Transverse colon (tissue), 4 donors: Measurements from ENCODE around the gene P2RY12. TPM values are rescaled to one million over a fixed set of nuclear protein-coding genes. Genes with fewer than 3 reads are reported as not detected.

Source experiments
- DNase-seq: peaks from one replicate; pipeline ENCODE4 v3.0.0-alpha.2; 2019
- H3K27ac ChIP-seq, 4 donors: fragments of 200-600 bp; sonication (generic); 2 replicates each; pipeline ENCODE4 v1.5.1; 2016 to 2018; ENCODE audit warnings: inconsistent platforms in 4 of 4
- H3K27me3 ChIP-seq: fragments of 200-600 bp; sonication (generic); 2 replicates; pipeline ENCODE4 v1.5.1; 2017; ENCODE audit warnings: inconsistent platforms
- H3K36me3 ChIP-seq, 4 donors: fragments of 200-600 bp; sonication (generic); 2 replicates each; pipeline ENCODE4 v1.5.1; 2017 to 2019; ENCODE audit warnings: inconsistent platforms in 4 of 4
- H3K4me1 ChIP-seq, 4 donors: fragments of 200-600 bp; sonication (generic); 2 replicates each; pipeline ENCODE4 v1.5.1; 2017 to 2020; ENCODE audit warnings: inconsistent platforms in 4 of 4
- H3K4me3 ChIP-seq, 4 donors: fragments of 200-600 bp; sonication (generic); 1 replicate in 1 of 4; 2 replicates in 3 of 4; pipeline versions ENCODE4 v1.5.1 to v1.6.1; 2017 to 2019; ENCODE audit warnings: inconsistent platforms in 4 of 4
- H3K9me3 ChIP-seq, 2 donors: fragments of 200-600 bp; sonication (generic); 2 replicates each; pipeline ENCODE4 v1.5.1; 2017 to 2019; ENCODE audit warnings: inconsistent platforms in 2 of 2
- EP300 ChIP-seq: sonication (generic); formaldehyde crosslinking; IDR thresholded peaks from one replicate; pipeline ENCODE4 v1.6.1; 2017; ENCODE audit warnings: antibody characterized with exemption, low read depth
- POLR2A ChIP-seq: fragments of 450-650 bp; IDR thresholded peaks from one replicate; pipeline ENCODE4 v1.6.1; 2016; ENCODE audit warnings: antibody characterized with exemption, mild to moderate bottlenecking, moderate library complexity
- POLR2AphosphoS5 ChIP-seq, 3 donors: sonication (generic); formaldehyde crosslinking; IDR thresholded peaks; one replicate each; pipeline ENCODE4 v1.6.1; 2016; ENCODE audit warnings: antibody characterized with exemption in 3 of 3
- WGBS, 2 donors: methylation state at CpG; one replicate each; pipeline ENCODE4 v1.1.5; 2018; ENCODE audit warnings: low coverage in 1 of 2; 5-methylcytosine and 5-hydroxymethylcytosine counted together
- in situ Hi-C, 4 donors: fragments of 200-750 bp; cut with MboI; loops; one replicate each; pipeline versions ENCODE4 v1.15.0 to v1.15.1; 2017; ENCODE audit warnings: low sequenced_read_pairs in 3 of 4, low pct_ligation_motif_present in 1 of 4, low pct_unique_long_range_greater_than_20kb in 1 of 4
- intact Hi-C: fragments of 100-400 bp; cut with DNase I; formaldehyde crosslinking; loops from one replicate; pipeline ENCODE4 v1.15.1; 2023; ENCODE audit warnings: low total_unique reads
- total RNA-seq, 4 donors: library from RNA; depleted of rRNA; stranded (reverse); fragments of >200 nt; gene quantifications; one replicate each; pipeline ENCODE4 v1.1.0, GENCODE V29; 2016
- TF ChIP-seq, protein P1 (sequence below), 5 experiments: fragments of 200-600 bp in 3 of 5; fragments of 450-650 bp in 2 of 5; sonication (generic) in 3 of 5; IDR thresholded peaks; 1 replicate in 2 of 5; 2 replicates in 3 of 5; pipeline ENCODE4 v1.5.1; 2016 to 2017; ENCODE audit warnings: antibody characterized with exemption in 5 of 5, inconsistent platforms in 3 of 5, mild to moderate bottlenecking in 2 of 5, moderate library complexity in 1 of 5

P2RY12 gene
- total RNA-seq, 4 donors from 2014 or later = 1.1 to 1.4 TPM; not detected in 2

DNA sequence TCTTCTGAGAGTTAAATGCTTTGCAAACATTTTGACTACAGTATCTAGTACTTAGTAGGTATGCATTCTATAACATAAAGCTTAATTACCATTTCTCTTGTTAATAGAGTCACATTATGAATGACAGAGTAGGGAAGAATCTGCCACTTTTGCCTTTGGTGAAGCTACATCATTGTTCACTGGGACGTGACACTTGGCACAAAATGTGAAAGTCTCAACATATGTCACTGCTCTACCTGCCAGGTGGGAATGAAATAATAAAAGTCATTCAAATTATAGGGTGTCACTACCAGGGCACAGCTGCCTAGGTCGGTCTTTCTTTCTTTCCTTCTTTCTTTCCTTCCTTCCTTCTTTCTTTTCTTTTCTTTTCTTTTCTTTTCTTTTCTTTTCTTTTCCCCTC, 85.5 kb downstream of the P2RY12 start:
- no peak for DNase-seq
- Histone ChIP-seq H3K4me1 (no peaks in the 10 kb centered on the region), H3K27me3 (no peaks in the 10 kb centered on the region), H3K9me3 (no peaks in the 10 kb centered on the region), H3K36me3 (no peaks in the 10 kb centered on the region), H3K27ac (no peak overlapping the region), H3K4me3 (no peak overlapping the region)
- WGBS, 2 donors = 43 to 55% methylated on average over 1 to 2 of the region's 2 CpGs
- TF ChIP-seq POLR2AphosphoS5 (IDR thresholded peaks at IDR 0.05) (no peak), EP300 (no peak), POLR2A (no peak)
- TF ChIP-seq, protein P1, sequence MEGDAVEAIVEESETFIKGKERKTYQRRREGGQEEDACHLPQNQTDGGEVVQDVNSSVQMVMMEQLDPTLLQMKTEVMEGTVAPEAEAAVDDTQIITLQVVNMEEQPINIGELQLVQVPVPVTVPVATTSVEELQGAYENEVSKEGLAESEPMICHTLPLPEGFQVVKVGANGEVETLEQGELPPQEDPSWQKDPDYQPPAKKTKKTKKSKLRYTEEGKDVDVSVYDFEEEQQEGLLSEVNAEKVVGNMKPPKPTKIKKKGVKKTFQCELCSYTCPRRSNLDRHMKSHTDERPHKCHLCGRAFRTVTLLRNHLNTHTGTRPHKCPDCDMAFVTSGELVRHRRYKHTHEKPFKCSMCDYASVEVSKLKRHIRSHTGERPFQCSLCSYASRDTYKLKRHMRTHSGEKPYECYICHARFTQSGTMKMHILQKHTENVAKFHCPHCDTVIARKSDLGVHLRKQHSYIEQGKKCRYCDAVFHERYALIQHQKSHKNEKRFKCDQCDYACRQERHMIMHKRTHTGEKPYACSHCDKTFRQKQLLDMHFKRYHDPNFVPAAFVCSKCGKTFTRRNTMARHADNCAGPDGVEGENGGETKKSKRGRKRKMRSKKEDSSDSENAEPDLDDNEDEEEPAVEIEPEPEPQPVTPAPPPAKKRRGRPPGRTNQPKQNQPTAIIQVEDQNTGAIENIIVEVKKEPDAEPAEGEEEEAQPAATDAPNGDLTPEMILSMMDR (IDR thresholded peaks at IDR 0.05) = no peak
- intact Hi-C loops (no loop called here), in situ Hi-C loops (loop anchor here in 1 of 4 donors (25.0 kb wide), 1 partner anchor 537 kb away; the partner anchor contains the start of gene SIAH2)

- H3K9me3 ChIP-seq = no peaks in the 10 kb centered on the region
- H3K4me1 ChIP-seq = no peaks in the 10 kb centered on the region
- TF ChIP-seq EP300 (no peak), POLR2AphosphoS5 (IDR thresholded peaks at IDR 0.05) (no peak), POLR2A (no peak)
- TF ChIP-seq, protein P1 (IDR thresholded peaks at IDR 0.05) = no peak
- H3K36me3 ChIP-seq = no peaks in the 10 kb centered on the region
- in situ Hi-C loops (loop anchor here in 1 of 4 donors (25.0 kb wide), 1 partner anchor 535 kb away; the partner anchor contains the start of gene SIAH2), intact Hi-C loops (no loop called here)
- 49 to 89% methylated on average over 2 of the region's 2 CpGs for WGBS, 2 donors
- DNase-seq = no peak
- H3K4me3 ChIP-seq = no peak overlapping the region
- no peaks in the 10 kb centered on the region for H3K27me3 ChIP-seq
- H3K27ac ChIP-seq = no peak overlapping the region
These were observed 87.1 kb downstream of the P2RY12 start for GRCh38 chr3:151297429-151297828.

DNA sequence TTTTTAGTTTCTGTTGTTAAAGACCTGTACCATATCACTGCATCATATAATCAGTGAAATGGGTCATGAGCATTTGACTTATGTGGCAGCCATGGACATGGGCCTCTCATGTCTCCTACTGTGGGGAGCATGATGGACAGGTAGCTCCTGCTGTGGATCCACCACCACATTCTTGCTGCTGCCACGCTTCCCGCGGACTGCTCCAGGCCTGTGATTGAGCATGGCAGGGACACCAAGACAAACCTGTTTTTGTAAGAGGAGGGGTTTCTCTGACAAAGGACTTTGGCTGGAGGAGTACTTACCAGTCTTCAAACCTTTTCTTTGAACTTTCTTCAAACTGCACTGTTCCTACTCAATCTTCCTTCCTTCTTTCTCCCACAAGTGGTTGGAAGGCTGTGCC, 88.3 kb downstream of the P2RY12 start:
- Histone ChIP-seq H3K4me3 (no peak overlapping the region), H3K27me3 (no peaks in the 10 kb centered on the region), H3K36me3 (no peaks in the 10 kb centered on the region), H3K4me1 (no peaks in the 10 kb centered on the region), H3K27ac (no peak overlapping the region), H3K9me3 (no peaks in the 10 kb centered on the region)
- 68 to 98% methylated on average over 2 to 3 of the region's 3 CpGs for WGBS, 2 donors
- intact Hi-C loops (no loop called here), in situ Hi-C loops (loop anchor here in 1 of 4 donors (25.0 kb wide), 1 partner anchor 534 kb away; the partner anchor contains the start of gene SIAH2)
- DNase-seq = no peak
- TF ChIP-seq POLR2A (no peak), POLR2AphosphoS5 (IDR thresholded peaks at IDR 0.05) (no peak), EP300 (no peak)
- TF ChIP-seq, protein P1 (IDR thresholded peaks at IDR 0.05) = no peak

DNA sequence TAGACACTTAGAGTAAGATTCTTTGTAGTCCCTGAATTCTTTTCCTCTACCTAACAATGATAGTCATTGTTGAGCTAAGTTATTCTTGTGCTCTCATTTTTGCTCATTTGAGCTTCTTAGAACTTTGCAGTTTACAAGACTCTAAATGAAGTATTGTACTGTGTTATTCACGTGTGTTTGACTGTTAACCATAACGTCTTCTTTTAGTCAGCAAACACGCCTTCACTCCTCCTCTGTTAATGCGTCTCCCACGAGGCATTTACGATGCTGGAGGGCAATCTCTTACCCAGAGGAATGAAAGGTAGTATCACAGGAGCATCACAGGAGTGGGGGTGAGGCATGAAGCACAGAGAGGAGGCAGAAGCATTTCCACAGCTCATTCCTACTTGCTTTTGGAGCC, 91.4 kb downstream of the P2RY12 start:
- no peaks in the 10 kb centered on the region for H3K9me3 ChIP-seq
- H3K4me3 ChIP-seq = no peak overlapping the region
- 37 to 48% methylated on average over 6 of the region's 6 CpGs for WGBS, 2 donors
- no peaks in the 10 kb centered on the region for H3K4me1 ChIP-seq
- no peaks in the 10 kb centered on the region for H3K27me3 ChIP-seq
- in situ Hi-C loops = loop anchor here in 1 of 4 donors (25.0 kb wide), 1 partner anchor 531 kb away; the partner anchor contains the start of gene SIAH2
- no peak for DNase-seq
- TF ChIP-seq POLR2AphosphoS5 (IDR thresholded peaks at IDR 0.05) (no peak), EP300 (no peak), POLR2A (no peak)
- TF ChIP-seq, protein P1 (IDR thresholded peaks at IDR 0.05) = no peak
- no peaks in the 10 kb centered on the region for H3K36me3 ChIP-seq
- no peak overlapping the region for H3K27ac ChIP-seq
- intact Hi-C loops = no loop called here
